Frontal cortex (tissue), 4 donors: ENCODE data around the gene LMF2. TPM values are rescaled to one million over a fixed set of nuclear protein-coding genes. Genes with fewer than 3 reads are reported as not detected.
"Not testable (repeated sequence)": the region's sequence is repeated elsewhere in the genome, so short reads cannot be mapped to it uniquely, and the experiment has no call there.

Source experiments
- DNase-seq, 2 donors: peaks; one replicate each; pipeline ENCODE4 v3.0.0; 2012; ENCODE audit warnings: low spot score in 2 of 2
- FAIRE-seq: peaks from 2 replicates; lab custom pipeline; 2012; peaks lifted over from hg19 to GRCh38; lab: Jason Lieb, UNC
- total RNA-seq: library from RNA; depleted of rRNA; stranded (reverse); fragments of >200 nt; gene quantifications from one replicate; pipeline ENCODE4 v1.2.3, GENCODE V29; 2014
- donor health status: control.
- donor health status: control.
- donor health status: control.

The LMF2 gene
- total RNA-seq, 1 donor from 2014 or later, result 11.8 TPM

DNA sequence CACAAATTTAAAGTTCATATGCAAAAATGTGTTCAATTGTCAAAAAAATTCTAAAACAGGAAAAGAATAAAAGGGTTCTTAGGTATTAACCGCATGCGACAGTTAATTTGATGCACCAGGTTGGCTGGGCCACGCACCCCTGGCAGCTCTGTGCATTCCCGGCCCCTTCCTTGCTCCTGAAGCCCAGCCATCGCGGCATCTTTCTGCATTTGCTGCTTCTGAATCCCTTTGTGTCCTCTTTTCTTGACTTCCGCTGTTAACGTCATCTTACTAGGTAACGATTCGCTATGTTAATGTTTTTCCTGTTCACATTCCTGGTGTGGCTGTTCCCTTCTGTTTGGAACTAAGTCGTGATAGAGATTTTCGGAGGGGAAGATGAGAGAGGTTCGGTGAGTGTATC is 30.3 kb upstream of the LMF2 start:
- FAIRE-seq, result no peak
- no peak for DNase-seq

- DNase-seq, result no peak
- FAIRE-seq, result no peak
These were observed 28.7 kb upstream of the LMF2 start for GRCh38 chr22:50536226-50536625.

- FAIRE-seq (no peak), DNase-seq (no peak)
These were observed 27.6 kb upstream of the LMF2 start for GRCh38 chr22:50535113-50535512.

GRCh38 chr22:50533856-50534711 is 26.6 kb upstream of the LMF2 start:
- DNase-seq, FAIRE-seq: not testable (repeated sequence)

- no peak for FAIRE-seq
- no peak for DNase-seq
These were observed 25.6 kb upstream of the LMF2 start for GRCh38 chr22:50532824-50533796.

- DNase-seq (peak in 1 of 2 donors; percentile 49), FAIRE-seq (no peak)
These were observed 24.6 kb upstream of the LMF2 start for GRCh38 chr22:50531962-50532674.

- DNase-seq, result no peak
- no peak for FAIRE-seq
These were observed 24.1 kb upstream of the LMF2 start for GRCh38 chr22:50531546-50531961.

GRCh38 chr22:50530877-50531545 is 23.5 kb upstream of the LMF2 start:
- no peak for FAIRE-seq
- DNase-seq, result peak in 1 of 2 donors; percentile 55

DNA sequence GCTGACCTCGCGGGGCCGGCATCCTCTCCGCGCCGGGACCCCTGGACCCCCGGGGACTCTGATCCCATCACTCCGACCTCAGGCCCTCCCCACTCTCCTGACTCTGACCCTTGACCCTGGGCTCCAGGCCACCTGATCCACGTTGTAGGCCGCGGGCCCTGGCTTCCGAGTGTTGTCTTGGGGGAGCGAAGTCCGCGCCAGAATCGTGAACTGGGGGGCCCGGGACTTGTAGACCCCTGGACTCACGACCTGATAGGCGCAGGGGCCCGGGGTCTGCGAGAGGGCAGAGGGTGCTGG is 23.0 kb upstream of the LMF2 start:
- DNase-seq (no peak), FAIRE-seq (no peak)

- peak in 1 of 2 donors; percentile 62 for DNase-seq
- FAIRE-seq, result no peak
These were observed 22.5 kb upstream of the LMF2 start, which contains the start of gene TYMP for GRCh38 chr22:50529897-50530579. Gene TYMP (minus strand): TSS chr22:50530012. CDS start chr22:50529709, 303 bp downstream.

DNA sequence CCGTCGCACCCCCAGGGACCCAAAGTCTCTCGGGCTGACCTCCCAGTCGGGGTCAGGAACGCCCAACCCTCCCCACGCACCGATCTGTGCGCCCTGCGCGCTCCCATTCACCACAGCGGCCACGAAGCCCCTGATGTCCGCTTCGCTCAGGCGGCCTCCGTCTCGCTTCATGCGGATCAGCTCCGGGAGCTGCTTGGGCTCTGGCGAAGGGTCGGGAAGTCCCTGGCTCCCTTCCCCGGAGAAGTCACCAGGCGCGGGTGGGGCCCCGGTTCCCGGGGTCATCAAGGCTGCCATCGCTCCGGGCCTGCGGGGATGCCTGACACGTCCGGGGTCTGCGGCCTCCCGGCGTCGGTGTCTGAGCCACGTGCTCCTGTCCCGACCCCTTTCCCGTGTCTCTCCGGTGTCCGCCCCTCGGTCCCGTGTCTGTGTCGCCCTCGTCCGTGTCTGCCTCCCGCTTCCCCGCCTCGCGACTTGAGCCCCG is 22.0 kb upstream of the LMF2 start:
- DNase-seq (peak in 1 of 2 donors; percentile 45), FAIRE-seq (no peak)

DNA sequence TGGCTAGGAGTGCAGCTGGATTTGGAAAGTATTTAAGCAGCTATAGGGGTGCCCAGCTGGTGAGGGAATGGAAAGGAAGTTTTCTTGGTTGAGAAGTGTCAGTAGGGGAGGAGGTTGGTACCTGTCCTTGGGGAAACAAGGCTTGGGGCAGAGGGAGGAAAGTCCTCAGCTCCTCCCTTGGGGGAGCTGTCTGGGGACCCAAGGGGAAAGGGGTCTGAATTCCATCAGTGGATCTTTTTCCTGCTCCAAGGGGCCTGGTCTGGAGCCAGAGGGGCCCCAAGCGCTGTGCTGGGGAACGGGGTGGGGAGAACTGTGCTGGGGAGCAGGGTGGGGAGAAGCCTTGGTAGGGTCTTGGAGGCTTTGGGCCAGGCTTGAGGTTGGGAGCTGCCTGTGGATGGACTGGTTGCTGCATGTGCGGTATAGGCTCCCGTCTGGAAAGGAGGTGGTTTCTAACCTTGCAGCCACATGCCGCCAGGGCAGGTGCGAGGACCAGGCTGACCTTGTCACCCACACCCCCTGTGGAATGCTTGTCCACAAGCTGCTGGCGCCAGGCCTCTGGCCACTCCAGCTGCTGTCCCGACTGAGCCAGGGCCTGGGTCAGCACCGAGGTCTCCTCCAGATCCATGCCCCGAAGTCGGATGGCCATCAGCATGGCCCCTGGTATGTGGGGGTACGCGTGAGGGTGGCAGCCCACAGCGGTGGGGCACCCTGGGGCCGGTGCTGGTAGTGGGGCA is 21.3 kb upstream of the LMF2 start:
- no peak for DNase-seq
- no peak for FAIRE-seq

DNA sequence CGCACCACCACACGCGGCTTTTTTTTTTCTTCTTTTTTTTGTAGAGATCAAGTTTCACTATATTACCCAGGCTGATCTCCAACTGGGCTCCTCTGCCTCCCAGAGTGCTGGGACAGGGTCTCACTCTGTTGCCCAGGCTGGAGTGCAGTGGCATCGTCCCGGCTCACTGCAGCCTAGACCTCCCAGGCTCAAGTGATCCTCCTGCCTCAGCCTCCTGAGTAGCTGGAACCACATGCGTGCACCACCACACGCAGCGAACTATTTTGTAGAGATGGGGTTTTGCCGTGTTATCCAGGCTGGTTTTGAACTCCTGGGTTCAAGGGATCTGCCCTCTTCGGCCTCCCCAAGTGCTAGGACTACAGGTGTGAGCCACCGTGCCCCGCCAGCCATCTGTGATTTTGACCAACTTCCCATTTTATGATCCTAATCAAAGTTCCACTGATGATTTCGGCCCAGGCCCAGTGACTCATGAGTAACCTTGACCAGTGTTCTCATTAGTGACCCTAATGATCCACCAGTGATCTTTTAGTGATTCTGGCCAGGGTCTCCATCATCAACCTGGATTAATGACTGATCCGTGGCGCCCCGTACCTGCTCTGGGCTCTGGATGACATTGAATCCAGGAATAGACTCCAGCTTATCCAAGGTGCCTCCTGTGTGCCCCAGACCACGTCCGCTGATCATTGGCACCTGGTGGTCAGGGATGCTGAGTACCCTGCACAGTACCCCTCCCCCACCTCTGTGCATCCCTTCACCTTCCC is 20.6 kb upstream of the LMF2 start:
- DNase-seq, result no peak
- no peak for FAIRE-seq

DNA sequence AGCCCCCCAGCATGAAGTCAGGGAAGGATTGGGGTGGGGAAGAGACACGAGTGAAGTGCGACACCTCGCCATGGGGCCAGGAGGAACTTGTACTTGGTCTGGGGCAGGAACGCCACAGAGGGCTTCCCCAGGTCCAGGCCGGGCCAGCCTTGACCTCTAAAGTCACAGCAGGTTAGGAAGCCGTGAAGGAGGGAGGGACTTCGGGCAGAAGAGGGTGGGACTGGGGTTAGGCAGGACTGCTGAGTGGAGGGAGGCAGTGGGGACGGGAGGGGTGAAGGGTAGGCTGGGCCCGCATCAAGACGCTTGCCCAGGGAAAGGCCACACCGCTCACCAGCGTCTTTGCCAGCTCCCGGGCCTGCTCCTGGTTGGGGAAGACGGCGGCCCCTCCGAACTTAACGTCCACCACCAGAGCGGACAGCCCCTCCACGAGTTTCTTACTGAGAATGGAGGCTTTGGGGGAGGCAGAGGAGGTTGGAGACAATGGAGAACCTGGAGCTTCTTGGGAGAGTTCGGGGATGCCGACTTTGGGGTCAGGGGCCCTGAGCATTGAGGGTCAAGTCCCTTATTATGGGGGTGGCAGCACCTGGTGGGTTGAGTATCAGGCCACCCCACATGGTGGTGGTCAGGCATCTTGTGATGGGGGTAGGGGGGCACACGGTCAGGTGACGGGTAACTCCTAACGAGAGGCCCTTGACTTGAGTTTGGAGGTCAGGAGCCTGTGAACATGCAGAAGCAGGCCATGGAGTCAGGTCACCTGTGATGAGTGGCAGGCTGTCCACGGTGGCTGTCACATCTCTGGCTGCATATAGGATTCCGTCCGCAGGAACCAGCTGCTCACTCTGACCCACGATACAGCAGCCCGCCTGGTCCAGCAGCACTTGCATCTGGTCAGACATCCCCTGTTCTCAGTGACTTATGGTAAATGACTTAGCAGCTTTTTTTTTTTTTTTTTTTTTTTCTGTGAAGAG is 19.6 kb upstream of the LMF2 start:
- FAIRE-seq (no peak), DNase-seq (peak in 1 of 2 donors; percentile 47)

GRCh38 chr22:50526108-50526833 is 18.8 kb upstream of the LMF2 start:
- FAIRE-seq (no peak), DNase-seq (peak; percentile 79 to 83)

DNA sequence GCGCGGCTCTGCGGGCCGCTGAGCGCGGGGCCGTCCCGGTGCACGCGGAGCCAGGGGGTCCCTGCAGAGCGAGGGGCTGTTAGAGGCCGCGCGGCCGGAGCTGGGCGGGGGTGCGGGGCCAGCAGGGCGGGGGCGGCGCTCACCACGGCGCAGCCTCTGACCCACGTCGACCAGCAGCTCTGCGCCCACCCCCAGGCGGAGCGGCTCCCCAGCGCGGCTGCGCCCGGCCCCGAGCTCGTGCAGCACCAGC is 18.3 kb upstream of the LMF2 start:
- FAIRE-seq, result no peak
- DNase-seq, result peak in 1 of 2 donors; percentile 86
